ENCODE measurements around the gene SERPINC1. TPM values are rescaled to one million over a fixed set of nuclear protein-coding genes. Genes with fewer than 3 reads are reported as not detected.
A peak's percentile ranks its signal among the peaks of the same experiment; 100 is the strongest.

SERPINC1 gene
- total and polyA plus RNA-seq, 9 of the 15 experiments (the other 6 are each of a cell fraction or from before 2014, with no cell fraction given): 0.07 to 1.2 (median 0.50) TPM

DNA sequence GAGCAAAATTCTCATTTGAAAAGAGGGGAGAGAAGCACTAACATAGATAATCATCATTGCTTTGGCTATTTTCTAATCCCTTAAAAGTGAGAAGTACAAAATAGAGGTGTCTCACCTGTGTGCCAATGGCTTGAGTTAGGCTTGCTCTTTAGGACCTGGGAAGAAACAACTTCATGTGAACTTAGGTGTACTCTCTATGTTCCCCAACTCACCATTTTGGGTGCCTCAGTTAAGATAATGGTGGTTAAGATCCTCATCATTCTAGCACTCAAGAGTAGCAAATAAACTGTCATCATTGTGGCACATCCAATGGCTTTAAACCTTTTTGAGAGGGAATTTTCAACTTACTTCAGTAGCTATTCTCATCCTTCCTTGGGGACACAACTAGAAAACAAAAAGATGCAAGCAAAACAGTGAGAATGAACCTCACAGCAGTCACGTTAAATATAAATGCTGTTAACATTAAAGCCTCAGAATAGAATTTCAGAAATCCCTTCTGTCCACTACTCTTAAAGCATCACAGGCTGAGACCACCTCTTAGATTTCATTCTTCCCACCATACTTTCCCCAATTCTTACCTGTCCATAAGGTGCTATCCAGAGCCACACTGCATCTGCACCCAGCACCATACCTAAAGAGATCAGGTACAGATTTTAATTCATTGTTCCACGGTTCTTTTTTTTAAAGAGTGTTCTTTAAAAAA is 50.6 kb downstream of the SERPINC1 start (continued):
- TF ChIP-seq DDX20 (tag; IDR thresholded peaks at IDR 0.05; ENCODE audit: low read depth) (no peak), ZC3H11A (IDR thresholded peaks at IDR 0.05; ENCODE audit: low read depth, low read length) (no peak), STAG1 (CRISPR knock-in tag; IDR thresholded peaks at IDR 0.05; ENCODE audit: borderline replicate concordance) (no peak), STAT5B (CRISPR knock-in tag; IDR thresholded peaks at IDR 0.05) (no peak), CEBPG (CRISPR knock-in tag; IDR thresholded peaks at IDR 0.05) (no peak), CEBPG (tag; conservative IDR thresholded peaks at IDR 0.05 in 1 of 2, IDR thresholded peaks at IDR 0.05 in 1 of 2) (no peak), XRCC5 (IDR thresholded peaks at IDR 0.05; ENCODE audit: low read depth, low read length) (no peak), ZNF354B (CRISPR knock-in tag; IDR thresholded peaks at IDR 0.05) (no peak), SMAD1 (IDR thresholded peaks at IDR 0.05; ENCODE audit: low read depth, low read length, partially characterized antibody) (peak; percentile 45), HDAC8 (tag; IDR thresholded peaks at IDR 0.05) (no peak), ELF1 (tag; IDR thresholded peaks at IDR 0.05) (no peak), ZNF274 (IDR thresholded peaks at IDR 0.05; ENCODE audit: borderline replicate concordance, low read depth, low read length) (no peak), SPI1 (IDR thresholded peaks at IDR 0.05; ENCODE audit: borderline replicate concordance, low read depth, low read length) (no peak), ARID1B (IDR thresholded peaks at IDR 0.05) (no peak), ZNF696 (CRISPR knock-in tag; conservative IDR thresholded peaks at IDR 0.05) (no peak), RAD21 (CRISPR knock-in tag; conservative IDR thresholded peaks at IDR 0.05 in 1 of 2, IDR thresholded peaks at IDR 0.05 in 1 of 2) (no peak), CXXC5 (CRISPR knock-in tag; IDR thresholded peaks at IDR 0.05) (no peak), ZNF551 (CRISPR knock-in tag; IDR thresholded peaks at IDR 0.05) (0 out of 2 replicates have a peak, but pooled peaks have one; percentile 31), CBX2 (IDR thresholded peaks at IDR 0.05; ENCODE audit: insufficient read depth, low read length, poor library complexity, severe bottlenecking) (no peak)
- TF ChIP-seq, protein P1, sequence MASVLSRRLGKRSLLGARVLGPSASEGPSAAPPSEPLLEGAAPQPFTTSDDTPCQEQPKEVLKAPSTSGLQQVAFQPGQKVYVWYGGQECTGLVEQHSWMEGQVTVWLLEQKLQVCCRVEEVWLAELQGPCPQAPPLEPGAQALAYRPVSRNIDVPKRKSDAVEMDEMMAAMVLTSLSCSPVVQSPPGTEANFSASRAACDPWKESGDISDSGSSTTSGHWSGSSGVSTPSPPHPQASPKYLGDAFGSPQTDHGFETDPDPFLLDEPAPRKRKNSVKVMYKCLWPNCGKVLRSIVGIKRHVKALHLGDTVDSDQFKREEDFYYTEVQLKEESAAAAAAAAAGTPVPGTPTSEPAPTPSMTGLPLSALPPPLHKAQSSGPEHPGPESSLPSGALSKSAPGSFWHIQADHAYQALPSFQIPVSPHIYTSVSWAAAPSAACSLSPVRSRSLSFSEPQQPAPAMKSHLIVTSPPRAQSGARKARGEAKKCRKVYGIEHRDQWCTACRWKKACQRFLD (CRISPR knock-in tag; IDR thresholded peaks at IDR 0.05): no peak
- TF ChIP-seq, protein P2, sequence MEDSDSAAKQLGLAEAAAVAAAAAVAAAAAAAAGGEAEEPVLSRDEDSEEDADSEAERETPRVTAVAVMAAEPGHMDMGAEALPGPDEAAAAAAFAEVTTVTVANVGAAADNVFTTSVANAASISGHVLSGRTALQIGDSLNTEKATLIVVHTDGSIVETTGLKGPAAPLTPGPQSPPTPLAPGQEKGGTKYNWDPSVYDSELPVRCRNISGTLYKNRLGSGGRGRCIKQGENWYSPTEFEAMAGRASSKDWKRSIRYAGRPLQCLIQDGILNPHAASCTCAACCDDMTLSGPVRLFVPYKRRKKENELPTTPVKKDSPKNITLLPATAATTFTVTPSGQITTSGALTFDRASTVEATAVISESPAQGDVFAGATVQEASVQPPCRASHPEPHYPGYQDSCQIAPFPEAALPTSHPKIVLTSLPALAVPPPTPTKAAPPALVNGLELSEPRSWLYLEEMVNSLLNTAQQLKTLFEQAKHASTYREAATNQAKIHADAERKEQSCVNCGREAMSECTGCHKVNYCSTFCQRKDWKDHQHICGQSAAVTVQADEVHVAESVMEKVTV (CRISPR knock-in tag; IDR thresholded peaks at IDR 0.05): no peak
- TF ChIP-seq, protein P3, sequence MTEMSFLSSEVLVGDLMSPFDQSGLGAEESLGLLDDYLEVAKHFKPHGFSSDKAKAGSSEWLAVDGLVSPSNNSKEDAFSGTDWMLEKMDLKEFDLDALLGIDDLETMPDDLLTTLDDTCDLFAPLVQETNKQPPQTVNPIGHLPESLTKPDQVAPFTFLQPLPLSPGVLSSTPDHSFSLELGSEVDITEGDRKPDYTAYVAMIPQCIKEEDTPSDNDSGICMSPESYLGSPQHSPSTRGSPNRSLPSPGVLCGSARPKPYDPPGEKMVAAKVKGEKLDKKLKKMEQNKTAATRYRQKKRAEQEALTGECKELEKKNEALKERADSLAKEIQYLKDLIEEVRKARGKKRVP (CRISPR knock-in tag; IDR thresholded peaks at IDR 0.05): no peak
- TF ChIP-seq, protein P4, sequence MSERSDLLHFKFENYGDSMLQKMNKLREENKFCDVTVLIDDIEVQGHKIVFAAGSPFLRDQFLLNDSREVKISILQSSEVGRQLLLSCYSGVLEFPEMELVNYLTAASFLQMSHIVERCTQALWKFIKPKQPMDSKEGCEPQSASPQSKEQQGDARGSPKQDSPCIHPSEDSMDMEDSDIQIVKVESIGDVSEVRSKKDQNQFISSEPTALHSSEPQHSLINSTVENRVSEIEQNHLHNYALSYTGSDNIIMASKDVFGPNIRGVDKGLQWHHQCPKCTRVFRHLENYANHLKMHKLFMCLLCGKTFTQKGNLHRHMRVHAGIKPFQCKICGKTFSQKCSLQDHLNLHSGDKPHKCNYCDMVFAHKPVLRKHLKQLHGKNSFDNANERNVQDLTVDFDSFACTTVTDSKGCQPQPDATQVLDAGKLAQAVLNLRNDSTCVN (CRISPR knock-in tag; IDR thresholded peaks at IDR 0.05): 0 out of 2 replicates have a peak, but pooled peaks have one; percentile 37

All from K562 (cell line).